ENCODE data around the gene OR13F1. TPM values are rescaled to one million over a fixed set of nuclear protein-coding genes. Genes with fewer than 3 reads are reported as not detected.

OR13F1 gene
- total and polyA plus RNA-seq, 2 of the 13 experiments (the other 11 are each of a cell fraction or from before 2014, with no cell fraction given): not detected

DNA sequence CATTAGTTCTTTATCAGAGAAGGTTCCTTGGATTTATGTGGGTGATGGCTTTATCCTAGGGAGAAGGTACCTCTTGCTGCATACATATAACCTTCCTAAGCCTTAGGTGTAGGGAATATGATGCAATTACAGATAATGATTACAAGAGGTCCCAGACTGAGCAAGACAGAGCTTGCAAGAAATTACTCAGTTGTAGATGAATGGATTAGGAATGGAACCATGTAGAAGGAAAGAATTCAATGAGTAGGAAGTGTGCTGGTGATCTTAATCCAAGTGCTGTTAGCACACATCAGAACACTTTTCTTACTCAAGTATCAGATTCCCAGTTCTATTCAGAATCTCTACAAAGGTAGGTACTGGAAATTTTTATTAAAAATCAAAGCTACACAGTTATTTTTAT lies 2.5 kb downstream of the OR13F1 start:
- DNase-seq (ENCODE audit: low spot score) (no peak), FAIRE-seq (no peak), ATAC-seq (no peak)
- TF ChIP-seq CEBPB (IDR thresholded peaks at IDR 0.05; ENCODE audit: borderline replicate concordance, low read depth, low read length) (peak; percentile 43; the same call in 1 of the 2 replicates), KAT2B (IDR thresholded peaks at IDR 0.05; ENCODE audit: borderline replicate concordance, low read depth, low read length) (no peak), ELF4 (CRISPR knock-in tag; IDR thresholded peaks at IDR 0.05; ENCODE audit: borderline replicate concordance) (no peak), TCF7L2 (IDR thresholded peaks at IDR 0.05; ENCODE audit: low read depth, low read length) (no peak), ZNF577 (CRISPR knock-in tag; IDR thresholded peaks at IDR 0.05; ENCODE audit: borderline replicate concordance, low read depth) (no peak), ZNF367 (CRISPR knock-in tag; IDR thresholded peaks at IDR 0.05; ENCODE audit: borderline replicate concordance) (no peak), RFXAP (CRISPR knock-in tag; IDR thresholded peaks at IDR 0.05; ENCODE audit: borderline replicate concordance) (no peak), HDAC1 (CRISPR knock-in tag; IDR thresholded peaks at IDR 0.05) (no peak), MTF1 (CRISPR knock-in tag; IDR thresholded peaks at IDR 0.05) (no peak)
- TF ChIP-seq, protein P1, sequence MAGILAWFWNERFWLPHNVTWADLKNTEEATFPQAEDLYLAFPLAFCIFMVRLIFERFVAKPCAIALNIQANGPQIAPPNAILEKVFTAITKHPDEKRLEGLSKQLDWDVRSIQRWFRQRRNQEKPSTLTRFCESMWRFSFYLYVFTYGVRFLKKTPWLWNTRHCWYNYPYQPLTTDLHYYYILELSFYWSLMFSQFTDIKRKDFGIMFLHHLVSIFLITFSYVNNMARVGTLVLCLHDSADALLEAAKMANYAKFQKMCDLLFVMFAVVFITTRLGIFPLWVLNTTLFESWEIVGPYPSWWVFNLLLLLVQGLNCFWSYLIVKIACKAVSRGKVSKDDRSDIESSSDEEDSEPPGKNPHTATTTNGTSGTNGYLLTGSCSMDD (CRISPR knock-in tag; IDR thresholded peaks at IDR 0.05): no peak
- TF ChIP-seq, protein P2, sequence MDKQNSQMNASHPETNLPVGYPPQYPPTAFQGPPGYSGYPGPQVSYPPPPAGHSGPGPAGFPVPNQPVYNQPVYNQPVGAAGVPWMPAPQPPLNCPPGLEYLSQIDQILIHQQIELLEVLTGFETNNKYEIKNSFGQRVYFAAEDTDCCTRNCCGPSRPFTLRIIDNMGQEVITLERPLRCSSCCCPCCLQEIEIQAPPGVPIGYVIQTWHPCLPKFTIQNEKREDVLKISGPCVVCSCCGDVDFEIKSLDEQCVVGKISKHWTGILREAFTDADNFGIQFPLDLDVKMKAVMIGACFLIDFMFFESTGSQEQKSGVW (CRISPR knock-in tag; IDR thresholded peaks at IDR 0.05; ENCODE audit: borderline replicate concordance): no peak
- TF ChIP-seq, protein P3, sequence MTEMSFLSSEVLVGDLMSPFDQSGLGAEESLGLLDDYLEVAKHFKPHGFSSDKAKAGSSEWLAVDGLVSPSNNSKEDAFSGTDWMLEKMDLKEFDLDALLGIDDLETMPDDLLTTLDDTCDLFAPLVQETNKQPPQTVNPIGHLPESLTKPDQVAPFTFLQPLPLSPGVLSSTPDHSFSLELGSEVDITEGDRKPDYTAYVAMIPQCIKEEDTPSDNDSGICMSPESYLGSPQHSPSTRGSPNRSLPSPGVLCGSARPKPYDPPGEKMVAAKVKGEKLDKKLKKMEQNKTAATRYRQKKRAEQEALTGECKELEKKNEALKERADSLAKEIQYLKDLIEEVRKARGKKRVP (CRISPR knock-in tag; IDR thresholded peaks at IDR 0.05): peak in 1 of 2 experiments; percentile 44; a peak in 2 of 4 replicates
- intact Hi-C loops (cut with micrococcal nuclease; ENCODE audit: unreplicated experiment): no loop called here
- no TSS peak for BruUV-seq (replicated peaks)
- CTCF ChIA-PET (ENCODE audit: low intra/inter-chr PET ratio, low total read pairs): no interaction called here
- H2AFZ ChIP-seq (ENCODE audit: low read length): no peak overlapping the region
- no peaks in the 10 kb centered on the region for H3K9me3 ChIP-seq (ENCODE audit: low read length)
- H3K79me2 ChIP-seq (ENCODE audit: insufficient read depth, low read length): no peaks in the 10 kb centered on the region
- POLR2A ChIA-PET: no interaction called here
- H3K4me1 ChIP-seq (ENCODE audit: insufficient read depth, low read length): no peaks in the 10 kb centered on the region
- no peak overlapping the region for H3K9ac ChIP-seq (ENCODE audit: insufficient read depth, low read depth, low read length)
- no peak overlapping the region for H3K4me2 ChIP-seq (ENCODE audit: low read depth, low read length)
- no peak overlapping the region for H3K27ac ChIP-seq (ENCODE audit: extremely low read length, insufficient read depth, low read length)
- no peaks in the 10 kb centered on the region for H4K20me1 ChIP-seq (ENCODE audit: insufficient read depth, low read length)
- H3K4me3 ChIP-seq (replicated peaks in 1 of 3; ENCODE audit: insufficient read depth in 1 of 3, low read depth in 2 of 3, low read length in 3 of 3): no peak overlapping the region
- H3K27me3 ChIP-seq (ENCODE audit: control insufficient read depth in 1 of 2, insufficient read depth in 2 of 2, low read length in 2 of 2): no peaks in the 10 kb centered on the region
- H3K36me3 ChIP-seq (replicated peaks in 1 of 2; ENCODE audit: control insufficient read depth in 1 of 2, insufficient read depth in 2 of 2, low read length in 2 of 2): no peaks in the 10 kb centered on the region
- in situ Hi-C loops (cut with HindIII; ENCODE audit: extremely low pct_ligation_motif_present, low pct_unique_long_range_greater_than_20kb): no loop called here
